ENCODE measurements around the gene ATP2B2.
A peak's percentile ranks its signal among the peaks of the same experiment; 100 is the strongest.

Gene ATP2B2

GRCh38 chr3:10337323-10338163 lies 167.8 kb downstream of the ATP2B2 start:
- no peak for DNase-seq (ENCODE audit: low read depth)
- no peak for TF ChIP-seq CTCF (conservative IDR thresholded peaks at IDR 0.05; ENCODE audit: control insufficient read depth, insufficient read depth, low read depth, low read length)
- H3K4me3 ChIP-seq (ENCODE audit: control insufficient read depth, low read depth, low read length), result no peak overlapping the region

- no peak for DNase-seq (ENCODE audit: low read depth)
- no peak for TF ChIP-seq CTCF (conservative IDR thresholded peaks at IDR 0.05; ENCODE audit: control insufficient read depth, insufficient read depth, low read depth, low read length)
Measured at GRCh38 chr3:10336761-10337160, 168.6 kb downstream of the ATP2B2 start.

GRCh38 chr3:10335871-10336622 lies 169.3 kb downstream of the ATP2B2 start:
- no peak overlapping the region for H3K4me3 ChIP-seq (ENCODE audit: control insufficient read depth, low read depth, low read length)
- no peak for DNase-seq (ENCODE audit: low read depth)
- TF ChIP-seq CTCF (conservative IDR thresholded peaks at IDR 0.05; ENCODE audit: control insufficient read depth, insufficient read depth, low read depth, low read length), result no peak

More at GRCh38 chr3:10336761-10337160, 168.6 kb downstream of the ATP2B2 start:
- H3K4me3 ChIP-seq (ENCODE audit: control insufficient read depth, low read depth, low read length), result no peak overlapping the region

- H3K4me3 ChIP-seq (ENCODE audit: control insufficient read depth, low read depth, low read length), result no peak overlapping the region
- no peak for DNase-seq (ENCODE audit: low read depth)
- TF ChIP-seq CTCF (conservative IDR thresholded peaks at IDR 0.05; ENCODE audit: control insufficient read depth, insufficient read depth, low read depth, low read length), result no peak
Measured at GRCh38 chr3:10335190-10335738, 170.1 kb downstream of the ATP2B2 start.

GRCh38 chr3:10334459-10334858 lies 170.9 kb downstream of the ATP2B2 start:
- no peak overlapping the region for H3K4me3 ChIP-seq (ENCODE audit: control insufficient read depth, low read depth, low read length)
- peak; percentile 27 for TF ChIP-seq CTCF (conservative IDR thresholded peaks at IDR 0.05; ENCODE audit: control insufficient read depth, insufficient read depth, low read depth, low read length)
- DNase-seq (ENCODE audit: low read depth), result peak; percentile 74

GRCh38 chr3:10334042-10334441 lies 171.3 kb downstream of the ATP2B2 start:
- TF ChIP-seq CTCF (conservative IDR thresholded peaks at IDR 0.05; ENCODE audit: control insufficient read depth, insufficient read depth, low read depth, low read length), result no peak
- no peak overlapping the region for H3K4me3 ChIP-seq (ENCODE audit: control insufficient read depth, low read depth, low read length)
- no peak for DNase-seq (ENCODE audit: low read depth)
